ENCODE measurements around the gene PRKAG2.

Gene PRKAG2

GRCh38 chr7:151721236-151721635 is 155.7 kb downstream of the PRKAG2 start:
- no peak for DNase-seq

DNA sequence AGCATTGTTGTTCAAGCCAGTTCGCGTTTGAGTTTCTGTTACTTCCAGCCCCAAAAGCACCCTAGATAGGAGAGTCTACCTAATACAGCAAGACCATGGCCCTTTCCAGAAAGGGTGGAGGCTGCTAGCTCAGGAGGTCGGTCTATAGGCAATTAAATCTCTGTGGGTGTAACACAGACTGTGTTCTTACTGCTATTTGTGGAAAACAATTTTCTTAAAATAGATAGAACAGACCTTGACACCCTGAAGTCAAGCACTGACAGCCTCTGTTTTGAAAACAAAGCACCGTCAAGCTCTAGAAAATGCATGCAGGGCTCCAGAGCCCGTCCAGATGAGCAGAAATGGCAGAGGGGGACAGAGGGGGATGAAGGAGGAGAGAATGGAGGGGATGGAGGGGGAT is 156.6 kb downstream of the PRKAG2 start:
- no peak for DNase-seq

- no peak for DNase-seq
Measured at GRCh38 chr7:151719897-151720242, 157.0 kb downstream of the PRKAG2 start.

DNA sequence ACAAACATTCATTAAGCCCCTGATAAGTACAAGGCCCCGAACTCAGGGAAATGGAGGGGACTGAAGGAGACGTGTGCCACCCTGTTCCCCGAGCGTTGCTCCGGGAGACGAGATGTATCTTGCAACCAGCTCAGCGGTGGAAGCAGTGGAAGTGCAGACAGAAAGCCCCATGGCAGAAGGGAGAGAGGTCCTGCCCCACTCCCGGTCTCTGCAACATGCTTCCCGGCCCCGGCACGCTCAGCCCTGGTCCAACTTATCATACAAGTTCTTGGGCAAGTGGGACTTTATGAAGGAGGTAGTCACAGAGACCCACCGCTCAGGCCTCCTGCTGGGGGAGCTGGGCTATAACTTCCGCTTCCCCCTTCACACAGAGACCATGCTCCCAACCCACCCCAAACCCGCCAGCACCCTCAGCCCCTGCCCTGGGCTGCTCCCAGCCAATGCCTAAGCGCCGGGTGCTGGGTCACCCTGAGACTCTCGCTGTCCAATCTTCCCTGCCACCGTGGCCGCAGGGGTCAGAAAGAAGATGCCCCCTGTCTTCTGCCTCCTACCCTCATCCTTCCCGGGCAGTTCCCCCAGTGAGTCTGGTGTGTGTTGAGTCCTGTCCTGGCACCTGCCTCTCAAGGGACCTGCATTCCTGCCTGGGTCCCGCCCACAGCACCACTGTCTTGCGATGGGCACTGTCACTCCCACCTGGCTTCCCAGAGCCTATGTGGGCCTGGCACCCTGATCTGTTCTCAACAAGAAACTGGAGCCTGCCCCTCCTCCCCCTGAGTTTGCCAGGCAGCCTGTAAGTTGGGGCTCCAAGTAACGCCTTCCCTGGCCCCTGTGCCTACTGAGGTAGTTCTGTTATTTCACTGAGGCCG is 157.7 kb downstream of the PRKAG2 start:
- DNase-seq: no peak

- DNase-seq: no peak
Measured at GRCh38 chr7:151717918-151718317, 159.0 kb downstream of the PRKAG2 start.

DNA sequence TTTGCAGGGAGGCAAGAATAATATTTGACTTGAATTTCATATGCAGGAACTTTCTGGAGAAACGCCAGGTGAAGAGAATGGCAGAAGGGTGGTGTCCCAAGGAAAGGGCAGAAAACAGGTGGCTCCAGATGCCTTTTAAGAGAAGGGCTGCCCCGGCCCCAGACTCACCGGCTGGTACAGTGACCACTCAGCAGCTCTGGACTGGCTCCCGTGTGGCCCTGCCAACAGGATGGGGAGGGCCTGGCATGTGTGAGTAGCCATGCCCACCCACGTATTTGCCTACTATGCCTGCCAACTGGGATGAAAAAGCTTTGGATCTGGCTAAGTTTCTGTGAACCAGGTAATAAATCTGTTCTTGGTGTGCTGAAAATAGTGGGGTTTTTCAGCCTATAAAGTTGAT is 159.5 kb downstream of the PRKAG2 start:
- no peak for DNase-seq

- DNase-seq: no peak
Measured at GRCh38 chr7:151716323-151716722, 160.6 kb downstream of the PRKAG2 start.

GRCh38 chr7:151715666-151716315 is 161.1 kb downstream of the PRKAG2 start:
- no peak for DNase-seq

DNA sequence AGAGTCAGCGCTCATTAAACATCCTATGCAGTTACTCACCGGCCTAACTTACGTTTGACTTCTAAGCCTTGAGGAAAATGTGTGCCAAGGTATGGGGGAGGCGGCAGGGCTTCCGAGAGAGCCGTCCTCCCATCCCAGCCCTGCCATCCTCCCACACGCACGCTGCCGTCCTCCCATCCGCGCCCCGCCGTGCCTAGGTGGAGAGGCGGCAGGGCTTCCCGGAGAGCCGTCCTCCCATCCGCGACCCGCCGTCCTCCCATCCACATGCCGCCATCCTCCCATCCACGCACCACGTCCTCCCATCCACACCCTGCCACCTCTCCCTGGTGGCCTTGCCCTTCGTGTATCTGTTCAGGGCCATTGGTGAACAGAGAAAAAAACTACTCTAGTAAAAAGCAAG is 162.7 kb downstream of the PRKAG2 start:
- no peak for DNase-seq

- no peak for DNase-seq
Measured at GRCh38 chr7:151712810-151713125, 164.1 kb downstream of the PRKAG2 start.

- no peak for DNase-seq
Measured at GRCh38 chr7:151711906-151712809, 164.8 kb downstream of the PRKAG2 start.

DNA sequence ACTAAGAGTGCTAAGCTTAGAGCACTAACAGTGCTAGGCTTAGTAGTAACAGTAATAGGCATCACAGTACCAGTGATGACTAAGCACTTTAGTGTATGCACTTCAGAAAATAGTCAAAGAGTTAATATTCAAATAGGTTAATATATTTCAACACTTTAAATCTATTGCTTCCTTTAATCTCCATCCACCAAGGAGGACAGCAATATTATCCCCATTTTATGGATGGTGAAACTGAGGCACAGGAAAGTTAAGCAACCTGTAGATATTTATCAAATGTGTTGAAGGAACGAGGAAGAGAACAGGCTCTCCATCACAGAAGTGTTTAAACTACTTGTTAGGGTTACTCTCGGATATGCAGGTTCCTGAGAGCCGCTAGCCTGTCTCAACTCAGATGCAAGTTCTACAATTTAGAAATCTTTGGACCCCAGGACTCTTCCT is 165.5 kb downstream of the PRKAG2 start:
- no peak for DNase-seq

DNA sequence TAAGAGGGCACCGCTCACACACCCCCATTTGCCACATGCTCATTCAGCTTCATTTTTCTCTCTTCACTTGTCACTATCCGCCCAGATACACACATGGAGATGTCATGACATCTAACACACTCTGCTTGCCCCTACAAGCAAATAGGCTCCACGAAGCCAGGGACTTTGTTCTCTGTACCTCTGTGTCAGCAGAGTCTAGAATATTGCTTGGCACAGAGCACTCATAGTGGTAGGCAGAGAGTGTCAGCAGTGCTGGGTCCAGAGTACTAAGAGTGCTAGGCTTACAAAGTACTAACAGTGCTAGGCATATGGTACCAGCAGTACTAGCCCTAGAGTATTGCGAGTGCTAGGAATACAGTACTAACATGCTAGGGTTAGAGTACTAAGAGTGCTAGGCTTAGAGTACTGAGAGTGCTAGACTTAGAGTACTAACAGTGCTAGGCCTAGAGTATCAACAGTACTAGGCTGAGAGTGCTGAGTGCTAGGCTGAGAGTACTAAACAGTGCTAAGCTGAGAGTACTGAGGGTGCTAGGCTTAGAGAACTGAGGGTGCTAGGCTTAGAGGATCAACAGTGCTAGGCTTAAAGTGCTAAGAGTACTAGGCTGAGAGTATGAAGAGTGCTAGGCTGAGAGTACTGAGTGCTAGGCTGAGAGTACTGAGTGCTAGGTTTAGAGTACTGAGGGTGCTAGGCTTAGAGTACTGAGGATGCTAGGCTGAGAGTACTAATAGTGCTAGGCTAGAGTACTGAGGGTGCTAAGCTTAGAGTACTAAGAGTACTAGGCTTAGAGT is 166.1 kb downstream of the PRKAG2 start:
- no peak for DNase-seq

- DNase-seq: no peak
Measured at GRCh38 chr7:151710121-151710640, 166.7 kb downstream of the PRKAG2 start.

- no peak for DNase-seq
Measured at GRCh38 chr7:151709141-151710038, 167.5 kb downstream of the PRKAG2 start.

DNA sequence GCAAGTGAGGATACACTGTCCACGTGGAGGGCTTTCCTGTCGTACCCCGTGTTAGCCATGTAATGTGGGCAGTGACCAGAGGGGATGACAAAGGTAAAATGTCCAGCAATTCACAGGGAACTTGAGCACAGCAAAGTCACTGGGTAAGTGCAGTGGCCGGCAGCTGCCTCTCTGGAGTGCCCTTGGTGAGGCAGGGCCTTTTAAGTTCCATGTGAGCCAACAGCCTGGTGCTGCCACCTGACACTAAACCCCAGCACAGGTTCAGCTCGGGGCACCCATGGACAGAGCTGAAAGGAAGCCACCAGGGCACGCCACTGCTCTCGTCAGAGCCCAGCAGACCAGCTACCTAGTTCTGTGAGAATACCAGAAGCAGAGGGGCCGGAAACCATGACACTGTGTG is 168.3 kb downstream of the PRKAG2 start:
- no peak for DNase-seq

GRCh38 chr7:151707757-151708156 is 169.2 kb downstream of the PRKAG2 start:
- no peak for DNase-seq

- DNase-seq: no peak
Measured at GRCh38 chr7:151707105-151707469, 169.8 kb downstream of the PRKAG2 start.

DNA sequence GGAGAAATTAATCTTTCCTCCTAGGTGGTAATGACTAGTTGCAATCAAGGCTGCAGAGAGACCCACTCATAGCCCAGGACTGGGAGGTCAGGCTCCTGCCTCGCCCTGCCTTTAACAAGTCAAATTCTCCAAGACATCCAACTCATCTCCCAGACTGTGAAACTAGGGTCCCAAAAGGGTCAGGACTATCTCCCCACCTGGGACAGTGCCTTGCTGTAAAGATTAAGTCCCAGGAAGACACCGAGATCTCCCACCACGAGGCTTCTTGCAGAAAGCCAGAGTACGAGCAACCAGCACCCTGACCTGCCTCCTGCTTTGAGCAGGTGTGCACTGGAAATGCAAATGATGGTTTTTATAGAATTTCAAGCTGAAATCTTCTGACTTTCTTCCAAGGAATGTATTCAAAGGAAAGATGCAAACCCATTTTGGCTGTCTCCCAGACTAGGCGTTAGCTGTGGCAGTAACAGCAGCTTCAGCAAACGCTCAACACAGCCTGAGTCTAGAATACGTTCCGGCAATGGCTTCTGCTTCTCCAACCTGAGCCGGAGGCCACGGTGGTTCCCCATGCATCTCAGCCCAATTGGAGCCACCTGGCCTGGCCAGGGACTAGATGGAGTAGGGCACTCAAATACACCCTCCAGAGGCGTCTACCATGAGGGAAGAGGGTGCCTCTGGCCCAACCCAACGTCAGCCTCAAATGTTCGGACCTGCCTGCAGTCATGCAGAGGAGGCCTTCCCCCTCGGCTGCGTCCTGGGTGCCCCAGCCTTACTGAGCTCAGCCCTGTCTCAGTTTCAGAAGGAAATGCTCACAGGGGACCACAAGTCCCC is 170.4 kb downstream of the PRKAG2 start:
- DNase-seq: no peak

DNA sequence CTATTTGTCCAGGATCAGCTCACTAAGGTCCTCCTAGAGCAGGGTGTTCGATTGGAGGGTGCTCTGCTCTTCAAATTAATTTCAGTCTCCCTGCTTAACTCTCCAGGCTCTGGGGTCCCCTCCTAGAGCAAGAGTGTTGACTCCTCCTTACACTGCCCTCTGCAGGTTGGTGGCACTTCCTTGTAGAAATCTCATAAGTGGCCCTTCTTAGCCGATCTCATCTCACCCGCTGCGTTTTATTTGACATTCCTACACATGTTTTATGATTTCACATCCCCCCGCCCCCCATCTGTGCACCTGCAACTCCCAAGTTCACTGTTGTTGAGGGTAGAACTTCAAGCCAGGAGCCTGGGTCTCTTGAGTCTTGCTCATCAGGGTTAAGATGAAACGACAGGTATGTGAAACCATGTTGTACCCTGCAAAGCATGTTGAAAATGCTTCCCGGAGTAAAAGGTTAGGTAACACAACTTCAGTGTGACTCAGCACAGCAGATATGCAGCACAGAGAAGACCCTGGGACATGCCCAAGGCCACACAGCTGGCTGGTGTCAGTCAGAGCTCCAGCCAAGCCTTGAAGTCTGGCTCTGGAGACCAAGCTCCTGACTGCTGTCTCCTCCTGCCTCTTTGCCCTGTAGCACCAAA is 171.2 kb downstream of the PRKAG2 start:
- DNase-seq: peak in 1 of 2 donors; percentile 12
